ENCODE measurements around the gene NDUFS2.

GRCh38 chr1:161175771-161176453 is 26.3 kb upstream of the NDUFS2 start:
- TF ChIP-seq POLR2A (IDR thresholded peaks at IDR 0.05; ENCODE audit: low read length), result no peak
- TF ChIP-seq GATA1 (IDR thresholded peaks at IDR 0.05; ENCODE audit: low read depth, low read length), result no peak

All from erythroblast (primary cell).